HL-60 (cell line): ENCODE measurements around the gene ORM2.
"Not testable (repeated sequence)": the region's sequence is repeated elsewhere in the genome, so short reads cannot be mapped to it uniquely, and the experiment has no call there.

Experiments used
- DNase-seq, 2 experiments: peaks; one replicate each; pipeline ENCODE4 v3.0.0-alpha.2; 2010 to 2020; ENCODE audit warnings: low read depth in 1 of 2, low spot score in 1 of 2
- H3K27ac ChIP-seq: fragments of 250-450 bp; sonication (Bioruptor Pico); replicated peaks from 2 replicates; pipeline ENCODE4 v1.5.1; 2020; ENCODE audit warnings: mild to moderate bottlenecking, moderate library complexity
- H3K27me3 ChIP-seq: fragments of 250-450 bp; sonication (Bioruptor Pico); 2 replicates; pipeline ENCODE4 v1.5.1; 2021; ENCODE audit warnings: mild to moderate bottlenecking, moderate library complexity; ENCODE audit not compliant: insufficient read depth, poor library complexity, severe bottlenecking
- H3K4me3 ChIP-seq: replicated peaks from 2 replicates; pipeline ENCODE4 v1.5.1; 2011; ENCODE audit warnings: mild to moderate bottlenecking, control low read depth, low read length; ENCODE audit not compliant: insufficient read depth
- CTCF ChIP-seq: IDR thresholded peaks from one replicate; pipeline ENCODE4 v1.5.1; 2011; ENCODE audit warnings: low read length, control low read depth, inconsistent platforms; ENCODE audit not compliant: insufficient read depth
- GABPA ChIP-seq: IDR thresholded peaks from 2 replicates; pipeline ENCODE4 v1.6.1; 2012; ENCODE audit warnings: low read depth
- POLR2AphosphoS5 ChIP-seq: IDR thresholded peaks from 2 replicates; pipeline ENCODE4 v1.6.1; 2012; ENCODE audit warnings: low read depth
- REST ChIP-seq: IDR thresholded peaks from 2 replicates; pipeline ENCODE4 v1.6.1; 2012; ENCODE audit warnings: low read depth; ENCODE audit not compliant: insufficient replicate concordance
- SPI1 ChIP-seq: IDR thresholded peaks from 2 replicates; pipeline ENCODE4 v1.6.1; 2012; ENCODE audit warnings: low read depth, mild to moderate bottlenecking, borderline replicate concordance
- long read RNA-seq: library from polyadenylated mRNA; unstranded; transcript quantifications from one replicate; pipeline ENCODE4 v2.0.0, GENCODE V29; 2020

ORM2 gene
- long read RNA-seq, partial matches to known transcripts: 1 of 1 reads
- long read RNA-seq, other reads (novel, unspliced or antisense): 0 of 1 reads

- not testable (repeated sequence) for DNase-seq, H3K4me3 ChIP-seq, H3K27me3 ChIP-seq
- peak within 1 kb of the TSS; percentile 50; the same call in 1 of the 2 replicates for H3K27ac ChIP-seq
These were observed at the start of gene ORM2 for GRCh38 chr9:114329625-114330022. TSS of gene ORM2 (plus strand) at chr9:114329869. CDS start at chr9:114329905, 36 bp downstream.

- DNase-seq: no peak
- Histone ChIP-seq H3K27me3 (no peaks in the 10 kb centered on the region), H3K27ac (no peak overlapping the region), H3K4me3 (no peak overlapping the region)
- TF ChIP-seq REST: no peak
- no peak for TF ChIP-seq CTCF
- TF ChIP-seq GABPA: no peak
- no peak for TF ChIP-seq SPI1
- no peak for TF ChIP-seq POLR2AphosphoS5
These were observed 48.8 kb upstream of the ORM2 start for GRCh38 chr9:114280636-114281472.

- Histone ChIP-seq H3K27ac (no peak overlapping the region), H3K27me3 (no peaks in the 10 kb centered on the region), H3K4me3 (no peak overlapping the region)
- no peak for DNase-seq
- TF ChIP-seq POLR2AphosphoS5: no peak
- TF ChIP-seq GABPA: no peak
- no peak for TF ChIP-seq REST
- no peak for TF ChIP-seq CTCF
- TF ChIP-seq SPI1: no peak
These were observed 48.1 kb upstream of the ORM2 start for GRCh38 chr9:114281473-114282103.

- no peak overlapping the region for H3K27ac ChIP-seq
- no peak for TF ChIP-seq SPI1
- no peak for TF ChIP-seq REST
- TF ChIP-seq CTCF: no peak
- no peak for TF ChIP-seq POLR2AphosphoS5
- no peak for DNase-seq
- H3K4me3 ChIP-seq: no peak overlapping the region
- H3K27me3 ChIP-seq: no peaks in the 10 kb centered on the region
These were observed 47.6 kb upstream of the ORM2 start for GRCh38 chr9:114282104-114282485.
